Fibroblast of the aortic adventitia (primary cell): ENCODE data around the gene USHBP1. TPM values are rescaled to one million over a fixed set of nuclear protein-coding genes. Genes with fewer than 3 reads are reported as not detected.

Source experiments
- DNase-seq: peaks from one replicate; pipeline ENCODE4 v3.0.0-alpha.2; 2010; ENCODE audit warnings: low read depth
- H3K4me3 ChIP-seq: 2 replicates; pipeline ENCODE4 v1.5.1; 2011; ENCODE audit warnings: low read depth, mild to moderate bottlenecking, control low read depth, low read length, moderate library complexity
- total RNA-seq: library from RNA; depleted of rRNA; stranded (reverse); fragments of >200 nt; gene quantifications from 2 replicates; pipeline ENCODE4 v1.2.3, GENCODE V29; 2012; ENCODE audit warnings: low replicate concordance
- TF ChIP-seq, protein P1 (sequence below): IDR thresholded peaks from 2 replicates; pipeline ENCODE4 v1.5.1; 2011; ENCODE audit warnings: mild to moderate bottlenecking, low read length, control low read depth, inconsistent platforms; ENCODE audit not compliant: insufficient read depth

Gene USHBP1, protein sequence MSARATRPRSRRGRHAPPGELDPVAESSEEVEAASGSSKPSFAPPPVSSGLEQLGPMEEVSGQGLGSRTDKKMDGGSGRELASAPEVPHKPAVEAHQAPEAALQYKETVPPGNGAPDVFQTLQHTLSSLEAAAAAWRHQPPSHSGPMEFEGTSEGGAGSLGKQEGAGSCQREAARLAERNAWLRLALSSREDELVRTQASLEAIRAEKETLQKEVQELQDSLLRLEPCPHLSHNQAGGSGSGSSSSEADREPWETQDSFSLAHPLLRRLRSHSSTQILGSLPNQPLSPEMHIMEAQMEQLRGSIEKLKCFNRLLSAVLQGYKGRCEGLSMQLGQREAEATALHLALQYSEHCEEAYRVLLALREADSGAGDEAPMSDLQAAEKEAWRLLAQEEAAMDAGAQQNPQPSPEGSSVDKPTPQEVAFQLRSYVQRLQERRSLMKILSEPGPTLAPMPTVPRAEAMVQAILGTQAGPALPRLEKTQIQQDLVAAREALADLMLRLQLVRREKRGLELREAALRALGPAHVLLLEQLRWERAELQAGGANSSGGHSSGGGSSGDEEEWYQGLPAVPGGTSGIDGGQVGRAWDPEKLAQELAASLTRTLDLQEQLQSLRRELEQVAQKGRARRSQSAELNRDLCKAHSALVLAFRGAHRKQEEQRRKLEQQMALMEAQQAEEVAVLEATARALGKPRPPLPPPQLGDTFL
- not detected in 2 replicates for total RNA-seq

DNA sequence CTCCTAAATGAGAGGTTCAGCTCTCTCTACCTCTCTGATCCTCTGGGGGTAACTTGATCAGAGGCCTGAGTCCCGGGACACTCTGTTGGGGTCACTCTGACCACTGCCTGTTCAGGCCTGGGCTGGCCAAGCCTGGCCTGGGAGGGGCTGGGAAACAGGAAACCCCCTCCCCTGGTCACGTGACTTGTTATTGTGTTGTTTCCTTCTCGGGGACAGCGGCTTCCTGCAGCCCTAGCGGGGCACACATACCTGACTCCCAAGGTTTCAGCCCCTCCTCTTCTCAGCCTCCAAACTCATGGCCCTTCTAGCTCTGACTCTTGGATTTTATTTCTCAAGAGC, at the start of gene USHBP1:
Gene USHBP1, minus strand, starts transcription at position 105 of the 339 bp plus-strand sequence. CDS start 446 bp downstream, outside the sequence.
- H3K4me3 ChIP-seq = no peak within 1 kb of the TSS
- no peak for DNase-seq
- TF ChIP-seq, protein P1, sequence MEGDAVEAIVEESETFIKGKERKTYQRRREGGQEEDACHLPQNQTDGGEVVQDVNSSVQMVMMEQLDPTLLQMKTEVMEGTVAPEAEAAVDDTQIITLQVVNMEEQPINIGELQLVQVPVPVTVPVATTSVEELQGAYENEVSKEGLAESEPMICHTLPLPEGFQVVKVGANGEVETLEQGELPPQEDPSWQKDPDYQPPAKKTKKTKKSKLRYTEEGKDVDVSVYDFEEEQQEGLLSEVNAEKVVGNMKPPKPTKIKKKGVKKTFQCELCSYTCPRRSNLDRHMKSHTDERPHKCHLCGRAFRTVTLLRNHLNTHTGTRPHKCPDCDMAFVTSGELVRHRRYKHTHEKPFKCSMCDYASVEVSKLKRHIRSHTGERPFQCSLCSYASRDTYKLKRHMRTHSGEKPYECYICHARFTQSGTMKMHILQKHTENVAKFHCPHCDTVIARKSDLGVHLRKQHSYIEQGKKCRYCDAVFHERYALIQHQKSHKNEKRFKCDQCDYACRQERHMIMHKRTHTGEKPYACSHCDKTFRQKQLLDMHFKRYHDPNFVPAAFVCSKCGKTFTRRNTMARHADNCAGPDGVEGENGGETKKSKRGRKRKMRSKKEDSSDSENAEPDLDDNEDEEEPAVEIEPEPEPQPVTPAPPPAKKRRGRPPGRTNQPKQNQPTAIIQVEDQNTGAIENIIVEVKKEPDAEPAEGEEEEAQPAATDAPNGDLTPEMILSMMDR = no peak

DNA sequence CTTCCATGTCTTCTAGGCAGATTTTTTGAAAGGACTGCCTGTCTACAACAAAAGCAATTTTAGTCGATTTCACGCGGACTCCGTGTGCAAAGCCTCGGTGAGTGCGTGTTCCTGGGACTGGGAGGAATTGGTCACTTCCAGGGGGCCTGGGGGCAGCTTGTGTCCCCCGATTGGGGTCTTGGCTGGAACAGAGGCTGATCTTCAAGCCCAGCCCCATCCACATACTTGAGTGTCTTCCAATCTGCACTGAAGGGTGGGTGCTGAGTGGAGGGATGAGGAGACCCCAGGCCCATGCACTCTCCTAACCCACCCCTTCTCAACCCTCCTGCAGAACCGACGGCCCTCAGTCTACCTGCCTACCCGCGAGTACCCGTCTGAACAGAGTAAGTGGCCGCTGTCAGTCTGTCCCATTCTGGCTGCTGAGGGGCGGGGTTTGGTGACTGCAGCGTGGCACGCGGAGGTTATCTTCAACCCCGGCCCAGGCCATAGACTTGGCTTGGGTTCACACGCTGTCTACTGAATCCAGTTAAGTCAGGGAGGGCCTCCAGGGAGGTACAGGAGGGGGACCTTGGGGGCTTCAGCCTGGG, 49.6 kb upstream of the USHBP1 start:
- DNase-seq = no peak
- no peak overlapping the region for H3K4me3 ChIP-seq
- TF ChIP-seq, protein P1 = no peak

- no peak for DNase-seq
- H3K4me3 ChIP-seq = no peak overlapping the region
- TF ChIP-seq, protein P1 = no peak
Observed at GRCh38 chr19:17312189-17313113, 47.9 kb upstream of the USHBP1 start.

DNA sequence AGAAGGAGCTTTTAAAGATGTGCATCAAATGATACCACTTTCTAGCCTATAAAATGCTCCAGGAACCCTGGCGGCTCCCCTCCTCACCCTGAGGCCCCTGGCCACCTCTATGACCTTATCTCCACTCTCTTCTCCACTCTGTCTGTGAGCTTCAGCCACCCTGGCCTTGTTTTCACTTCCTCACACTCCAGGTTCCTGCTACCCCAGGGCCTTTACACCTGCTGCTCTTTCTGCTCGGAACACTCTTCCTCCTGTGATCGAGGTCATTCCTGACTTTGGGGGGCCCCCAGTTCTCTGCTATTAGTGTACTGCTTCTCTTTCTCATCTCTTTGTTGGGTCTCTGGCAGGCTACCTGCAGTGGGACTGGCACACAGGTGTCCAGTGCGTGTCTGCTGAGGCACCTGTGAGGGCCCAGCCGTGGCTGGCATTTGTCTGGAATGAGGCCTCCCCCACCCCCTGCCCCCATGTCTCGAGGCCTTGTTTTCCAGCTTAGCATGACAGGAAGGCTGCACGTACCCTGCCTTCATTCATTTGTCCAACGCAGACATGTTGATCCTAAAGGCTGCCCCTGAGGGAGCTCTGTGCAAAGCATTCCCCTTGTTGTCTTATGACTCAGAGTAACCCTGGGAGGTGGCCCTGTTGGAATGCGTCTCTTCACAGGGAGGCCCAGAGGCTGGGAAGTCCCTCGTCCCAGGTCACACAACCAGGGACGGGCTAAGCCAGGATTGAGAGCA, 47.1 kb upstream of the USHBP1 start:
- DNase-seq = peak; percentile 35
- no peak overlapping the region for H3K4me3 ChIP-seq
- TF ChIP-seq, protein P1 = no peak

GRCh38 chr19:17309965-17310461, 45.5 kb upstream of the USHBP1 start:
- DNase-seq = no peak
- peak overlapping the region; percentile 92 for H3K4me3 ChIP-seq
- TF ChIP-seq, protein P1 = no peak
